IPS-18c (cell line): ENCODE measurements around the gene SRPK2.

Experiments
- H3K4me3 ChIP-seq: 2 replicates; pipeline ENCODE4 v1.7.0; 2013; ENCODE audit warnings: low read depth, mild to moderate bottlenecking, low read length, moderate library complexity; ENCODE audit not compliant: insufficient read depth
- H3K9me3 ChIP-seq: one replicate; pipeline ENCODE4 v1.6.1; 2013; ENCODE audit warnings: mild to moderate bottlenecking, low read length, moderate library complexity; ENCODE audit not compliant: control insufficient read depth, insufficient read depth

The SRPK2 gene

GRCh38 chr7:105161366-105161765 is 227.4 kb downstream of the SRPK2 start:
- no peak overlapping the region for H3K4me3 ChIP-seq
- H3K9me3 ChIP-seq = no peaks in the 10 kb centered on the region

DNA sequence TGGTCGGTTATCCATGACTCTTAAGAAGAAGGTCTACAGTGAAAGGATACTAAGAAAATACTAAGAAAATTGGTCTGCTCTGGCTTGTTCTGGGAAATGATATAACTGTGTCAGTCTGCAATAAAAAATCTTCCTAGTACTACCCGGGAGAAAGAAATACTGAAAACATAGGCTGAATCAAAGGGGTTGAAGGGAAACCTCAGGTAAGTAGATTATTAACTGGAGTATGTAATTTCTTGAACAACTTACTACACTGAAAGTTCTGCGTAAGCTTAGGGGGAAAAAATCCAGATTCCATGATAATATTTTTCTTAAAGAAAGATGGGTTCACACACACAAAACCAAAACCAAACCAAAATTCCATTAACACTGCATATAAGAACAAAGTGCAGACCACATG is 231.4 kb downstream of the SRPK2 start:
- Histone ChIP-seq H3K9me3 (no peaks in the 10 kb centered on the region), H3K4me3 (no peak overlapping the region)

GRCh38 chr7:105156731-105157130 is 232.0 kb downstream of the SRPK2 start:
- no peak overlapping the region for H3K4me3 ChIP-seq
- no peaks in the 10 kb centered on the region for H3K9me3 ChIP-seq

DNA sequence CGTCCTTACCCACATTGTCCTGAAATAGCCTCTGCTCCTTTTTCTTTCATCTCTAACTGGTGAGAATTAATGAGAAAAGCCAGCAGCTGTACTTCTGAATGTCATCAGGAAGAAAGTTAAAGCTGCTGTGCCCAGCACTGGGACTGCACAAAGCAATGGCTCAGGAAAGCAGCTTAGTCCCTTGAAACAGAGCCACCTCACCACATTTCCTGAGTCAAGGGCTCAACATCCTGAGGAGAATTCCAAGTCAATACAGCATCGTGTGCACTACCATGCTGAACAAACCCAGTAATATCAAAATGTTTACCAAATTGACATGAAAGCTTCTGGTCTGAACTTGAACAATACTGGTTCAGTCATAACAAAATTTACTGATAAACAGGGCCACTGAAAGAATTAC is 234.6 kb downstream of the SRPK2 start:
- no peaks in the 10 kb centered on the region for H3K9me3 ChIP-seq
- no peak overlapping the region for H3K4me3 ChIP-seq

DNA sequence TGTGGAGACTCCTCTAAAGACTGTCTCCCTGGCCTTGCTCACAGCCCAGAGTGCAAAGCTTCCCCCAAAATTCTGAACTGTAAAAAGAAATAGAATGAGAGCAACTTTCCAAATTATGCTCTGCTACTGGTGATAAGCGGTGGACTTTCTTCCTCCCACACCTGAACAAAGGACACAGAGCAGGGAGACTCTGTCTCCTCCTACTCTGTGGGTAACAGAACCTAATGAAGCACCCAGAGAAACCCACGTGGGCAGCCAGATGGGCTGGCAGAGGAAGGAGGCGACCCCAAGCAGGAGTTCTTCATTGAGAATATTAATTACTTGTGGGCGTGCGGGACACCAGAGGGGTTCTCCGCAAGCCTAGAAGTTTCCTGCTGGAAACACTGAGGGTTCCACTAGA is 235.2 kb downstream of the SRPK2 start:
- no peaks in the 10 kb centered on the region for H3K9me3 ChIP-seq
- no peak overlapping the region for H3K4me3 ChIP-seq

DNA sequence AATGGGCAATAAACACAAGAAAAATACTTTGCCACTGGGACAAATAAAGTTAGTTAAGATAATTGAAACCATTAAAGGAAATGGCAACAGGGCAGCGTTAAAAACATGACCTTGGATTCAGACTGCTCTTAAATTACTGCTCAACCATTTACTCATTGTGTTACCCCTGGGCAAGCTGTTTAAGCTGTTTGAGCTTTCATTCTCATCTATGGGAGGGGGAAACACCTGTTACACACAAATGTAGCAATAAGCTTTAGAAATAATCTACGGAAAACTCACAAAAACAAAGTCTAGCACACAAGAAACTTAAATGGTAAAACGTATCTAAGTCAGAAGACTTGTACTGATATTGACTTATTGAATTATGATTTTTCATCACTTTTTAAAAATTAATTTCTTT is 237.6 kb downstream of the SRPK2 start:
- Histone ChIP-seq H3K9me3 (no peaks in the 10 kb centered on the region), H3K4me3 (no peak overlapping the region)

DNA sequence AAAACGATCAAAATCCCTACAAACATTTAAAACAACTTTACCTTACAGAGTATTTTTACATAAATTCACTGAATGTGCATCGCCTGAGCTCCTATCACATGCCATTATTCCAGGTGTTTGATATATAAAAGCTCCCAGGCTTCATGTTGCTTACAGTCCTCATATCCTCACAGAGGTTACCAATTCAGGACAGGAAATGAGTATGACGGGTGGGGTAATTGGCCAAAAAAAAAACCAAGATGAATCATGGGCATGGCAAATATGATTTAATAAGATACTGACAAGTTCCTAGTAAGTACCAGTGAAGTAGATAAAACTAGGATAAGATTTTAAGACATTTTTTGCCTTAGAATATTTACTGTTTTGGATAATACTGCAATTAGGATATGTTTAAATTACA is 238.9 kb downstream of the SRPK2 start:
- no peaks in the 10 kb centered on the region for H3K9me3 ChIP-seq
- no peak overlapping the region for H3K4me3 ChIP-seq

DNA sequence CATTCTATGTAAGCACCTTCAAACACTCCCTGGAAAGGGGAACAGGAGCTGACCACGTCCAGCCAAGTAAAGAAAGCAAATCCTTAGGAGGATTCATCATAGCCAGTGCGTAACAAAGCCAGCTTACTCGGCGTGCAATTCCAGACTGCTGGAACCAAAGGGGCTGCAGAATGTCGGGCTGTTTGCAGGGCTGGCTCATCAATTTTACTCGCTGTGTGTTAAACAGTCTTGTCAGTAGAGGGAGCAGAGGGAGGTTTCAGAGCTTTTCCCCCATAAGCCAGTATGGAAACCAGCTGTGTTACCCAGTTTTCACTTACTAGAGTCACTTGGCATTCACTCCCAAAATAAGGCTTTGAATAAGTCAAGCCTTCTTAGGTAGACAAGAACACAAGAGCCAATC is 247.7 kb downstream of the SRPK2 start:
- Histone ChIP-seq H3K4me3 (no peak overlapping the region), H3K9me3 (no peaks in the 10 kb centered on the region)

GRCh38 chr7:105139381-105139780 is 249.3 kb downstream of the SRPK2 start:
- Histone ChIP-seq H3K9me3 (no peaks in the 10 kb centered on the region), H3K4me3 (no peak overlapping the region)

- no peaks in the 10 kb centered on the region for H3K9me3 ChIP-seq
- H3K4me3 ChIP-seq = no peak overlapping the region
Measured at GRCh38 chr7:105137898-105138297, 250.8 kb downstream of the SRPK2 start.

DNA sequence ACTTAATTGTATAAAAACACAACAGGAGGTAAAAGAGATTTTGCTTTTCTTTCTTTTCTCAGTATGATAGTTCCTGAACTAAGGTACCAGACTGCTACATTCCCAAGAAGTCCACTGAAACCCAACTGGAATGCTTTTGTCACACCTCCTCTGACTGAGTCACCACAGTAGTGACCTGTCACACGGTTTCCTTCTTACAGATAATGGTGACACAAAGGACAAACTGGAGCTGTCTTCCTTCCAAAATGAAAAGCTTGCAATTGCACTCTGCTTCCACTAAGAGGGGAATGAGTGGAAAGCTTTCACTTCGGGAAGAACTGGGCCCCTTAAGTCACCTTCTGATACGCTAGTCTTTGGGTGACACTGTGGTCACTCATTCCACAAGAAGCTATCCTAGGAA is 252.5 kb downstream of the SRPK2 start:
- Histone ChIP-seq H3K4me3 (no peak overlapping the region), H3K9me3 (no peaks in the 10 kb centered on the region)

DNA sequence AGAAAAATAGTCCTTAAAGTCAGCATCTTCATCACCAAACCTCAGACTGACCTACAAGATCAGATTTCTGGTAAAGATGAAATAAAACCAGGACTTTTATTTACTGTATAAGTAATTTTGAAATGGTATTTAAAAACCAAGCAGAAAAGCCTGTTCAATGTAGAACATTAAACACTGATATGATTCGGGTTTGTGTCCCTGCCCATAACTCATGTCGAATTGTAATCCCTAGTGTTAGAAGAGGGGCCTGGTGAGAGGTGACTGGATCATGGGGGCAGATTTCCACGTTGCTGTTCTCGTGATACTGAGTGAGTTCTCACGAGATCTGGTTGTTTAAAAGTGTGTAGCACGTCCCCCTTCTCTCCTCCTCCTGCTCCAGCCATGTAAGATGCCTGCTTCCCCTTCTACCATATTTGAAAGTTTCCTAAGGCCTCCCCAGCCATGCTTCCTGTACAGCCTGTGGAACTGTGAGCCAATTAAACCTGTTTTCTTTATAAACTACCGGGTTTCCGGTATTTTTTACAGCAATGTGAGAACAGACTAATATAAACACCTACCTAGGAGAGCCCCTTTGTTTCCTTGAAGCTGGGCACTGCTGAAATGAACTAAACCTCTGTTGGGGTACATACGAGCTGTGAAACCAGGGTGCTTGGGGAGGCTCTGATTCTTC is 254.6 kb downstream of the SRPK2 start:
- Histone ChIP-seq H3K9me3 (no peaks in the 10 kb centered on the region), H3K4me3 (no peak overlapping the region)

DNA sequence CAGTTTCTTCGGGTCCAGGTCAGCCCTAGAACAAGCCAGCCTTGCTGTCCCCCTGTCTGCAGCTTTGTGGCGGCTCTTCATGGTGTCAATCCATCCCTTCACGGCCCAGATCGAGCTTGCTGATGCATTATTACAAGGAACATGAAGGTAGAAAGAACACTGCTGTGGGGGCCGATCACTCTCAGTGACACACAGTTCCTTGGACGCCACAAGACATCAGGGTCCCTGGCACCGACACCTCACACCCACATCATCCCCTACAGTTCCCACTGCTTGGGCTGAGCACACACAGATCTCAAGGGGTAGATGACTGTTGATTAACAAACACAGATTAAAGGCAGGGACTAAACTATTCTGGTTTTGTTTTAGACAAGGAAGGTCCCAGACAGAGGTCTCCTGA is 255.4 kb downstream of the SRPK2 start:
- no peaks in the 10 kb centered on the region for H3K9me3 ChIP-seq

DNA sequence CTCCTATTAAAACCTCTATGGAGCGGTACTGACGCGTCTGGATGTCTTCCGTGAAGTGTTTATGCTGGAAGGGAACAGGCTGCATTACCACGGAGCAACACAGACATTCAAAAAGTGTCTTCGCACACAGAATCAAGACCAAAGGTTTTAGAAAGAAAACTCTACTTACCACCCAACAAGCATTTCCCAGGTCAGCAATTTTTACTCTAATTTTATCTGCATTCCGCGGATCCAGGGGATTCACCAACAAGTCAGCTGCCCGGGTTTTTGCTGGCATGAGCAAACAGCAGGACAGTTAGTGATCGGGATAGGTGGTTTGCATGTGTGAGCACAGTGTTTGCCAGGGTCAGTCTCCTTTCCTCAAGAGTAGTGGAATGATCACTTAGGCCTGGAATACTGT is 255.9 kb downstream of the SRPK2 start:
- Histone ChIP-seq H3K9me3 (no peaks in the 10 kb centered on the region), H3K4me3 (no peak overlapping the region)

More for the DNA sequence above, 255.4 kb downstream of the SRPK2 start:
- H3K4me3 ChIP-seq = no peak overlapping the region

GRCh38 chr7:105132335-105132734 is 256.4 kb downstream of the SRPK2 start:
- H3K4me3 ChIP-seq = no peak overlapping the region
- H3K9me3 ChIP-seq = no peaks in the 10 kb centered on the region

DNA sequence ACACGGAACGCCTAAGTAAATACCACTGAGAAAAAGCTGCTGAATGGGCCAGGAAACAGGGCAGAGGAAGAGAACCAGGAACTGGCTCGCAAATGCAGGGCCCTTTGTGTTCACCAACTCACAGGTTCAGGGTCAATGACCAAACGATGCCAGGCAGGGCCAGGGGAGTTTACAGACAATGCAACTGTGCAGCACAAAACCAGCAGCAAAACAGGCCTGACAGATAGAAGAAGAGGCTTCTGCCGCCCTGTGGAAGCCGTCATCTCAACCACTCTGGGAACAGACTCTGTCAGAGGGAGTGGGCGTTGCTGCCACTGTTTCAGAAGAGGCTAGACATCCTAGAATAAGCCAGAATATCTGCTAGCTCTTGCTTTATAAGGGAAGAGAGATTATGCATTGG is 256.8 kb downstream of the SRPK2 start:
- no peaks in the 10 kb centered on the region for H3K9me3 ChIP-seq
- H3K4me3 ChIP-seq = no peak overlapping the region

- no peak overlapping the region for H3K4me3 ChIP-seq
Measured at GRCh38 chr7:105131033-105131656, 257.6 kb downstream of the SRPK2 start.

DNA sequence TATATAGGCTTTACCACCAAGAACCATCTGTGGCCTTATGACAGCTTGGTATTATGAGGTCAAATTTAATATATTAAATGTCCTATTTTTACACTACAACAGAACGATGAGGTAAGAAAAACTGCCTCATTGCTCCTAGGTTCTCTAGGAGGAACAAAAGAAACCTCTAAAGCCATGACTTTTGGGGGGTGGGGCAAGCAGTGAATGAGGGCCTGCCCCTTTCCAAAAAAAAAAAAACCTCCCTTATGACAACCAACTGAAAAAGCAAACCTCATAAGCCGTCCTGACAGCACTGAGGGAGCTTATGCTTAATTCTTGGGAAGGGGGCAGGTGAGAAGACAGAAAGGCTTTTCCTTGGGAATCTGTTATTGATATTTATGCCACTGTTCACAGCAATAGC is 258.1 kb downstream of the SRPK2 start:
- H3K9me3 ChIP-seq = no peaks in the 10 kb centered on the region
- no peak overlapping the region for H3K4me3 ChIP-seq

More at GRCh38 chr7:105131033-105131656, 257.6 kb downstream of the SRPK2 start:
- no peaks in the 10 kb centered on the region for H3K9me3 ChIP-seq

- no peak overlapping the region for H3K4me3 ChIP-seq
- H3K9me3 ChIP-seq = no peaks in the 10 kb centered on the region
Measured at GRCh38 chr7:105130048-105130447, 258.7 kb downstream of the SRPK2 start.
